Activated T-cell treated with anti-CD3 and anti-CD28 coated beads, Interleukin-2, amount 50 U/mL, for 1 hour (primary cell): ENCODE measurements around the gene NRTN.
"Not testable (repeated sequence)": the region's sequence is repeated elsewhere in the genome, so short reads cannot be mapped to it uniquely, and the experiment has no call there.

Experiments
- DNase-seq: peaks from one replicate; pipeline ENCODE4 v3.0.0-alpha.2; 2020

Gene NRTN

GRCh38 chr19:5839065-5840017, 34.5 kb downstream of the NRTN start, which contains the start of gene FUT6:
TSS of gene FUT6 (minus strand) at chr19:5839702. CDS start at chr19:5832567, 7,135 bp downstream.
- no peak for DNase-seq

- not testable (repeated sequence) for DNase-seq
Observed at GRCh38 chr19:5841735-5842111, 36.9 kb downstream of the NRTN start.

GRCh38 chr19:5843295-5843927, 38.5 kb downstream of the NRTN start:
- DNase-seq = no peak

GRCh38 chr19:5844456-5845433, 39.9 kb downstream of the NRTN start:
- no peak for DNase-seq

GRCh38 chr19:5847846-5848245, 43.0 kb downstream of the NRTN start:
- DNase-seq = not testable (repeated sequence)

- not testable (repeated sequence) for DNase-seq
Observed at GRCh38 chr19:5848621-5849020, 43.8 kb downstream of the NRTN start.

GRCh38 chr19:5850189-5850588, 45.3 kb downstream of the NRTN start:
- no peak for DNase-seq

GRCh38 chr19:5850743-5851293, 46.0 kb downstream of the NRTN start:
- no peak for DNase-seq

- no peak for DNase-seq
Observed at GRCh38 chr19:5851302-5851701, 46.4 kb downstream of the NRTN start, which contains the start of gene FUT3. TSS of gene FUT3 (minus strand) at chr19:5851449.

GRCh38 chr19:5854121-5854520, 49.3 kb downstream of the NRTN start:
- not testable (repeated sequence) for DNase-seq

- DNase-seq = not testable (repeated sequence)
Observed at GRCh38 chr19:5855151-5855550, 50.3 kb downstream of the NRTN start.

- no peak for DNase-seq
Observed at GRCh38 chr19:5857203-5858081, 52.6 kb downstream of the NRTN start.

GRCh38 chr19:5863030-5863665, 58.3 kb downstream of the NRTN start:
- no peak for DNase-seq

GRCh38 chr19:5864013-5864720, 59.3 kb downstream of the NRTN start:
- no peak for DNase-seq

GRCh38 chr19:5864725-5865486, 60.0 kb downstream of the NRTN start:
- no peak for DNase-seq

GRCh38 chr19:5865772-5866171, 60.9 kb downstream of the NRTN start:
- DNase-seq = no peak

GRCh38 chr19:5867201-5868136, 62.6 kb downstream of the NRTN start:
- DNase-seq = no peak

- DNase-seq = no peak
Observed at GRCh38 chr19:5870986-5871394, 66.1 kb downstream of the NRTN start.
